ENCODE data around the gene NOL4. TPM values are rescaled to one million over a fixed set of nuclear protein-coding genes. Genes with fewer than 3 reads are reported as not detected.

NOL4 gene
- total and polyA plus RNA-seq, 2 of the 8 experiments (the other 6 are each of a cell fraction or from before 2014, with no cell fraction given): 0.18 to 2.6 TPM

DNA sequence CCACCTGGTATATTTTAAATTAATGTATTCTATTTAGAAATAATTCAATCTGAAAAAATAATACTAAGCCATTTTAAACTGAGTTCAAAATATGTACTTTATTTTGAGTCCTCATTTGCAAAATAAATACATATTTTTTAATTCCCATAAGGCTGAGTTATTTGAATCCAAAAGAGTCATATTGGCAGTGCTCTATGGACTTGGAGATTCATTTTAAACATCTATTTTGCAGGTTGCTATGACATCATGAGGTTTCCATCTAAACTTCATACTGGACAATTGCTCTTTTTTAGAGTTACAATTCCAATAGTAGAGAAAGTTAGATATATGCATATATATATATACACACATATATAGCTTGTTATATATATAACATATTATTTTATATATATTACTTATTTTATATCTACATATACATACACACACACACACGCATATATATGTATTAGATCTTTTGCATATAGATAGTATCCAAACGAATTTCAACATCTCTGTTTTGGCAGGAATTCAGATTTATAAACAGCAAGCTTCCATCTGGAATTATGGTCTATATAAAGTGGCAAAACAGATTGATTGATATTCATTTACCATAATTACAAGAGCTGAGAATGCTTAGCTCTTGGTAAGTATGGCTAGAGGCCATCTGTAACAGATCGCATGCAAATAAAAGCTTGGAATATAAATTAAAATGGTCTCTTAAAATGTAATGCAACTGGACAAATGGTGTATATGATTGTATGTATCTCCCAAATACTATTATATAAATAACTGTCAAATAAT is 34.9 kb downstream of the NOL4 start:
- Histone ChIP-seq H4K20me1 (replicated peaks in 1 of 2; ENCODE audit: control insufficient read depth in 1 of 2, insufficient read depth in 2 of 2, low read length in 2 of 2) (peaks cover 0 to 5% of the 10 kb centered on the region in 2 experiments), H2BK5ac (ENCODE audit: low read depth, low read length) (no peak overlapping the region), H3K14ac (ENCODE audit: insufficient read length) (no peak overlapping the region), H3K23me2 (ENCODE audit: low read depth, low read length) (no peaks in the 10 kb centered on the region), H3K56ac (replicated peaks; ENCODE audit: insufficient read length, low read depth, low read length) (no peak overlapping the region), H4K5ac (ENCODE audit: insufficient read length, low read depth, low read length) (no peak overlapping the region), H3K4me3 (ENCODE audit: extremely low read depth in 1 of 4, insufficient read depth in 2 of 4, low read depth in 3 of 4, low read length in 4 of 4) (no peak overlapping the region), H3K27me3 (replicated peaks in 1 of 4; ENCODE audit: control insufficient read depth in 3 of 4, extremely low read depth in 1 of 4, insufficient read depth in 3 of 4, low read length in 3 of 4) (no peaks in the 10 kb centered on the region), H4K91ac (replicated peaks; ENCODE audit: insufficient read length, low read length) (no peak overlapping the region), H2AK5ac (ENCODE audit: low read depth, low read length) (no peak overlapping the region), H3K9me3 (ENCODE audit: insufficient read depth in 2 of 2, low read depth in 1 of 2, low read length in 1 of 2) (no peaks in the 10 kb centered on the region), H3K4ac (replicated peaks; ENCODE audit: insufficient read length, low read depth, low read length) (no peak overlapping the region), H4K8ac (ENCODE audit: extremely low read depth, insufficient read depth, low read length) (no peak overlapping the region), H3K79me1 (ENCODE audit: low read depth, low read length) (no peaks in the 10 kb centered on the region), H3K27ac (ENCODE audit: low read depth, low read length) (no peak overlapping the region), H3K18ac (ENCODE audit: extremely low read depth, low read length) (no peak overlapping the region), H3K79me2 (ENCODE audit: control insufficient read depth in 1 of 2, insufficient read depth in 2 of 2, low read length in 2 of 2) (no peaks in the 10 kb centered on the region), H3K23ac (ENCODE audit: insufficient read length) (no peak overlapping the region), H3K4me2 (ENCODE audit: insufficient read depth in 1 of 2, low read depth in 2 of 2, low read length in 2 of 2) (no peak overlapping the region), H2AFZ (ENCODE audit: low read length) (no peak overlapping the region), H2BK12ac (ENCODE audit: low read depth, low read length) (no peak overlapping the region), H3K4me1 (replicated peaks in 1 of 4; ENCODE audit: control insufficient read depth in 3 of 4, insufficient read depth in 4 of 4, low read length in 3 of 4) (no peaks in the 10 kb centered on the region), H2BK20ac (ENCODE audit: low read length) (no peak overlapping the region), H3K9ac (replicated peaks in 1 of 4; ENCODE audit: extremely low read depth in 1 of 4, low read depth in 3 of 4, low read length in 3 of 4) (no peak overlapping the region), H3K36me3 (ENCODE audit: control insufficient read depth in 2 of 4, insufficient read depth in 4 of 4, low read length in 3 of 4) (no peaks in the 10 kb centered on the region), H2BK15ac (ENCODE audit: low read length) (no peak overlapping the region), H2BK120ac (replicated peaks; ENCODE audit: low read depth, low read length) (no peak overlapping the region)
- ChIA-PET POLR2A (ENCODE audit: partially characterized antibody) (no interaction called here), CTCF (ENCODE audit: partially characterized antibody) (interaction anchor here (0.7 kb wide), 1 partner anchor 346 kb away, joined by 3 read pairs; no protein-coding TSS in a partner anchor)
- DNase-seq (ENCODE audit: low read depth in 1 of 2, low spot score in 2 of 2) (no peak), FAIRE-seq (no peak)
- WGBS, 2 experiments (ENCODE audit: extremely low coverage in 1 of 2, insufficient coverage in 1 of 2, insufficient read length in 1 of 2, insufficient replicate concordance in 2 of 2, low coverage in 1 of 2, low lambda C conversion rate in 2 of 2, missing lambda C conversion rate in 1 of 2): 89% methylated on average over 3 of the region's 3 CpGs; no CpG with 5 or more reads in 1 of the 2 experiments
- TF ChIP-seq ZNF274 (IDR thresholded peaks at IDR 0.05; ENCODE audit: borderline replicate concordance, extremely low read depth, low read length) (no peak), POLR2A (IDR thresholded peaks at IDR 0.05; ENCODE audit: control extremely low read depth in 1 of 2, low read depth in 2 of 2, low read length in 2 of 2) (no peak)
